ENCODE results near the gene STYK1.

DNA sequence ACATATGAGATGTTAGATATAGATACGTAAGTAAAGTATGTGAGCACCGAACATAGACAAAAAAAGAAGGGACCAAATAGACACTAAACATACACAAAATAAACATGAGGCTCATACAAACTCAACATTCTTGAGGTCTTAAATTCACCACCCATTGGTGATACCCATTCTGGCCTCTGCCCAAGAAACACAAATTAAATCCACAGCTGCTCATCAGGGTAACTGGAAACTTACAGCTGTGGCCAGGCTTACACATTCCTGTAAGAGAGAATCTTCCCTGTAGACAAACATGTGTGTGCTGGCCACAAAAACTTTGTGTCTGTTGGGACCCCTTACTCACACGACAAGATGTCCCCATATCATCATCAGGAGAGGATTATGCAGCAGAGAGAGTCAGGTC, 82.9 kb downstream of the STYK1 start:
- no peak for TF ChIP-seq CTCF (conservative IDR thresholded peaks at IDR 0.05 in 1 of 2, IDR thresholded peaks at IDR 0.05 in 1 of 2; ENCODE audit: low read depth in 1 of 2, low read length in 2 of 2)
- TF ChIP-seq EZH2 (IDR thresholded peaks at IDR 0.05; ENCODE audit: low read length, missing control alignments) = no peak

Data from fibroblast of lung (primary cell).